CD4-positive, alpha-beta T cell treated with Interleukin-2 at 100 ng/mL for 4 hours (primary cell): ENCODE data around the gene MRPL44.

Experiments used
- DNase-seq: peaks from one replicate; pipeline ENCODE4 v3.0.0-alpha.2; 2020; ENCODE audit warnings: low spot score

MRPL44 gene

DNA sequence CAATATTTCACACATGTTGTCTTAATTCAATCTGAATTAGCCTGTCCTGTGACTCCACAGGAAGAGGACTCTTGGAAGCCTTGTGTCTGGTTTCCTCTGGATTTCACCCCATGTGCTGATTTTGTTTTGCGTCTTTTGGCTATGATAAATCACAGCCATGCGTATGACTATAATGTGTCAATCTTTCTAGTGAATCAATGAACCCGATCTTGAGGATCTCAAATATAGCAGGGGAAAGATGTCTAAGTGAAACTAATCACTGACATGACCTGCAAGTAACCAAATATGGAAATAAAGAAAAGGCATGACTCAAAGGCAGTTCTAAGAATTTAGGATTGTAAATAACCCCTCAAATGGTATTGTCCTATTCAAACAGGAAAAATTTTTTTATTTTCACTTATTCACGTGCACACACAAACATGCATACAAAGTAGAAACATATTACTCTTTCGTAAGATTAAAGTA, 20.4 kb upstream of the MRPL44 start:
- peak; percentile 49 for DNase-seq

DNA sequence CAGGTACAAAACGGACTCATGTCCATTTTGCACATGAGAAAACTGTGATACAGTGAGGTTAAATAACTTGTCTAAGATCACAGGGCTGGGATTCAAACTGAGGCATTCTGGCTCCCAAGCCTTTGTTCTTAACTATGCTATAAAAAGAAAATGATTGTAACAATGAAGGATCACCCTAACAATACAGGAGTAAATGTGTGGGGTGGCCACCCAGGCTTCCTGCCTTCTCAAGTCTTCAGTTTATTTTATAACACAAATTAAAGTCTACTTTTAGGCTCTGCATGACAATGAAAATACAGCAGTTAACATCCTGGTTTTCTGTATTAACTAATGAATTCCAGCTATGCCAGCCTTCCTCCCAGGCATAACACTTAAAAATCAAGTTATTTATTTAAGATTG, 19.7 kb upstream of the MRPL44 start:
- DNase-seq: no peak

DNA sequence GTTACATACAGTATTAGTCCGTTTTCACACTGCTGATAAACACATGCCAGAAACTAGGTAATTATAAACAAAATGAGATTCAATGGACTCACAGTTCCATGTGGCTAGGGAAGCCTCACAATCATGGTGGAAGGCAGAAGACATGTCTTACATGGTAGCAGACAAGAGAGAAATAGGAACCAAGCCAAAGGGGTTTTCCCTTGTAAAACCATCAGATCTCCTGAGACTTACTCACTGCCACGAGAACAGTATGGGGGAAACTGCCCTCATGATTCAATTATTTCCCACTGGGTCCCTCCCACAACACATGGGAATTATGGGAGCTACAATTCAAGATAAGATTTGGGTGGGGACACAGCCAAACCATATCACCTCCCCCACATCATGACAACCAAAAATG, 17.8 kb upstream of the MRPL44 start:
- peak; percentile 24 for DNase-seq

DNA sequence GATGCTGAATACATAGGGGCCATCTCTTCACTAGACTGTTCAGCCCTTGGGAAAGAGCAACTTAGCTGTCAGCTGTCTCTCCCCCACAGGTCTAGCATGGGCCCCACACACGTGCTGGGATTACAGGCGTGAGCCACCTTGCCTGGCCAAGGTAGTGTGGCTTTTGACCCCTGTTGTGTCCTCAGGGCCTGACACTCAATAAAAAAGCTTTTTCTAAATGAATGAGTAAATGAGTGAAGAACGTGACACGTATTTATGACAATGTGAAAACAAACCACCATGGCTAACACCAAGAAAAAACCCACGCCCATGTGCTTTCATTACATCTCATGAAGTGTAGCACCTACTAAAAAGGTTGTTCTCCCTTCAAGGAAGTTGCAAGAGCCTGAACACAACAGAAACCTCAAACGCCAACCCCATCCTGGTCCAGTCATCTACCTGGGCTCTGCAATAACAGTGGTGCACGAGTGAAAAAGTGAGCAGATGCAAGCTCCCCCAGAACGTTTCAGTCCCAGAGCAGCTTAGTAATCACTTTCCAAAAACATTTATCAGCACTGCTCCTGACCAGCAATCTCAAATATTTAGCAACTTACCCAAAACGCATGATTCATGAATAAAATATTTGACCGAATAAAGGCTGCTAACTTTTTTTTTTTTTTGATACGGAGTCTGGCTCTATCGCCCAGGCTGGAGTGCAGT, 15.5 kb upstream of the MRPL44 start:
- peak; percentile 81 for DNase-seq

DNA sequence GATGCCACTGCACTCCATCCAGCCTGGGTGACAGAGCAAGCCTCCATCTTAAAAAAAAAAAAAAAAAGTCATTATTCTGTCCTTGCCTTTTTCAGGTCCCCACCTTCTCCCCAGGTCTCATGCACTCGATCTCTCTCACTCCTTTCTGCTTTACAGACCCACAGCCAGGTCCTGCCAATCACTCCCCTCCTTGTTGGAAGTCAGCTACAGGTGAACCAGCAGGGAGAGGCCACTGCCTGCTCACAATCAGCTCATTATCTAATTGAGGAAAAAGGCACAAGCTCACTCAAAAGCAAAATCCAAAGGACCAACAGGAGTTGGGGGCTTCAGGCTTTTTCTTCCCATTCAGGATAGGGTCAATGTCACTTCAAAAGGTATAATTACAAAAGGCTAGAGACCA, 14.1 kb upstream of the MRPL44 start:
- DNase-seq: no peak

DNA sequence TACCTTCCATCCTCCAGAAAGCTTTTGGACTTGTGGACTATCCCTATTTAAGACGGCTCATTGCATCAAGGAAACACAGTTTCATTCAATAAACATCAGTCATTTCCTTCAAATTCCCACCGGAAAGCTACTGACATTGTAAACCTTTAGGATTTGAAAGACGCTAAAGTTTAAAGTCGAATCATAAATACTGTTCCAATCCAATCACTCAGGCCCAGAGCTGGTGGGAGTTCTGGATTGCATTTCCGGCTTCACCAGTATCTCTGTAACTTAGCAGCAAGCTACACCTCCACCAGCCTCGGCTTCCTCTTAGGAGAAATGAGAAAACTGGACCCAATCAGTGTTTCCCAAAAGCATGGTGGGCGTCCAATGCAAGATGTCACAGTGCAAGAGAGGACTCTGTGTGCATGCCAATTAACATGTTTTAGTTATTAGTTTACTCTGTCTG, 13.7 kb upstream of the MRPL44 start:
- DNase-seq: no peak

DNA sequence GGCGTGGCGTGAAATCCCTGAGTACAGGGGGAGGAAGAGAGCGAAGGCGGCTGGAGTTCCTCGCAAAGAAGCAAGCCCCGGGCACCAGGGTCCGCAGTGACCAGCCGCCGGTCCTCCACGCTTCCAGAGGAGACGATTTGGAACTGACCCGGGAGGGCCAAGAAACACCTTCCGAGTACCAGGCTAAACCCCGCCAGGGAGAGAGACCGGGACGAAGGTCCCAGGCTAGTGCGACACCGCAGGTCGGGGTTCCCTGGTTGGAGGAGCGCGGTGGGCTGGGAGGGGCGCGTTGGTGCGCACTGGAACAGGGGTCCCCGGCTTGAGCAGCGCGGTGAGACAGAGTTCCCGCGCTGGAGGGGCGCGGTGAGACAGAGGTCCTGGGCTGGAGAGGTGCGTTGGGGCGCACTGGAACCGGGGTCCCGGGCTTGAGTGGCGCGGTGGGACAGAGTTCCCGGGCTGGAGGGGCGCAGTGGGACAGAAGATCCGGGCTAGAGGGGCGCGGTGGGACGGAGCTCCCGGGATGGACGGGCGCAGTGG, 13.0 kb upstream of the MRPL44 start:
- no peak for DNase-seq

DNA sequence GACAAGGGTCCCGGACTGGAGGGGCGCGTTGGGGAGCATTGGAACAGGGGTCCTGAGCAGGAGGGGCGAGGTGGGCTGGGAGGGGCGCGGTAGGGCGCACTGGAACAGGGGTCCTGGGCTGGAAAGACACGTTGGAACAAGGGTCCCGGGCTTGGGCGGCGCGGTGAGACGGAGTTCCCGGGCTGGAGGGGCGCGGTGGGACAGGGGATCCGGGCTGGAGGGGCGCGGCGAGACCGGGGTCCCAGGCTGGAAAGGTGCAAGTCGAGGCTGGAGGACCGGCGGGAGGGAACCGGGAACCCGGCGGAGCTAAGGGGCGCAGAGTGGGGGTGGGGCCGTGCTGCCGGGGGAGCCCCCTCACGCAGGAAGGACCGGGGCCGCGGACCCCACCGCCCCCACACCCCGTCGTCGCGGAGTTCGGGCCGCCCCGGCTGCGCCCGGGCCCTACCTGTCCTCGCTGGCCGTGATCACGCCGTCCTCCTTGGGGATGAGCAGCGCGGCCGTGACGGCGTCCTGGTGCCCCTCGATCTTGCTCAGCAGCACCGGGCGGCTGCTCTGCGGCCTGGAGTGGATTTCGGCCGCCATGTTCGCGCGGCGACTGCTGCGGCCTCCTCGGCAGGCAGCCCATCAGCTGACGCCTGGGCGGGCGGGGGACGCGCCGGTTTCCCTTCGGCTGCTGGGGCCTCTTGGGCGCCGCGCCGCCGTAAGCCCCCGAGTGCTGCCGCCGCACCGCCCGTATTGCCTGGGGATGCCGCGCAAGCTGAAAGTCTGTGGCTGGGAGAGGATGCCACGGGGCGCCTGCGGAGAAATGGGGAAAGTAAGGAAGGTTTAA, 12.3 kb upstream of the MRPL44 start, which contains the start of gene WDFY1:
WDFY1 (minus strand) TSS at position 633 of the 829 bp plus-strand sequence; CDS start at position 582, 51 bp downstream.
- peak; percentile 79 for DNase-seq

DNA sequence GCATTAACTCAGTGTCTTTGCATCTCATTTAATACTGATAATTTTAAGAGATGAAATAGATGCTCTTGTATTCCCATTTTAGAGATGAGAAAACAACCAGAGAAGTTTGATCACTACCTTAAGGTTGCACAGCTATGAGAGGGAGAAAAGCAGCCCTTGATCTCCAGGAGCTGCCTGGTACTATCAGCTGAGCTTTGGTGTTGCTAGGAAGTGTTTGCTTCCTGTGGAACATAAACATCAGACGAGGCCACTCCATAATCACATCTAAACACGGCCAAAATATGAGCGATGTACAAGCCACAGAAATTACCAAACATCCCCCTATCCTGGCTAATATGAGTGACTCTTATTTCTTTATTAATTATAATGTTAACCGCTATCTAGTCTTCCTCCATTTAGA, 11.5 kb upstream of the MRPL44 start:
- DNase-seq: no peak

DNA sequence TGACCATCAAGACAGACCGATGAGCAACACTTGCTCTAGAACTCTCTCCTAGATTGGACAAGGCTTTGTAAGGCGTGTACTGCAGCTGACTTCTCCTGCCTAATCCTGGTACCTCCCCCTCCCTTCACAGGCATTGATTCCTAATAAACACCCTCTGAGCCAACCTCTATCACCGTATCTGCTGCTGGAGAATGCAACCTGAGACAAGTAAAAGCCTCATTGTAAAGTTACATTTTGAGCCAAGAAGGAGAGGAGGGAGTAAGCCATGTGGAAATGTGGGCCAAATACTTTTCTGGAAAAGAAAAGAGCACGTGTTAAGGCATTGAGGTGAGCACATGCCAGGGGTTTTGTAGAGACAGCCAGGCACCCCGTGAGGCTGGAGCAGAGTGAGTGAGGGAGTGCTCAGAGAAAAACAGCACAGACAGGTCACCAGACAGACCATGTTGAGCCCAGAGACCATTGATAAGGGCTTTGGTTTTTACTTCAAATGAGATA, 9.5 kb upstream of the MRPL44 start:
- DNase-seq: no peak

DNA sequence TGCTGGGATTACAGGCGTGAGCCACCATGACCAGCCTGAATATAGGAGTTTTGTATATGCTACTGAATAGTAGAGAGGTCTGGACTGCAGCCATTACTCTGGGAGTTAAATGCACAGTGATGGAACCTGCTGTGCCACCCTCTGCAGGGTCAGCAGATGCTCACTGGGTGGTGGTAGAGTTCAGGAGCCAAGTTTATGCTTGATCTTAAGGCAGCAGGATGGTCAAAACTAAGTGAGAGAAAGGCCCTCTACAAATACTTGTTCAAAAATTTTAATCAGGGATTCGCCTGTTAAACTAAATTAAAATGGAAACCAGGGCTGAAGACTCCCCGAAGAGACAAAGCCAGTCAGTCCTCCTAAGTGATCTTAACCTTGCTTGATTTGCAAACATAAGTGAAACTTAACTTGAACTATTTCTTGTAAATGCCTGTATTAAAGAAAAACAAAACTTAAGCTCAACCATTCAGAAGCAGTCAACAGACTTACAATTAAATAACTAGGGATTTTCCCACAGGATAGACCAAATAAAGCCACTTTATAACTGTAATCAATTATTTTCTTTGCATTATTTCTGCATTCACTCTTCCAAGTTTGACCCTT, 7.9 kb upstream of the MRPL44 start:
- no peak for DNase-seq

DNA sequence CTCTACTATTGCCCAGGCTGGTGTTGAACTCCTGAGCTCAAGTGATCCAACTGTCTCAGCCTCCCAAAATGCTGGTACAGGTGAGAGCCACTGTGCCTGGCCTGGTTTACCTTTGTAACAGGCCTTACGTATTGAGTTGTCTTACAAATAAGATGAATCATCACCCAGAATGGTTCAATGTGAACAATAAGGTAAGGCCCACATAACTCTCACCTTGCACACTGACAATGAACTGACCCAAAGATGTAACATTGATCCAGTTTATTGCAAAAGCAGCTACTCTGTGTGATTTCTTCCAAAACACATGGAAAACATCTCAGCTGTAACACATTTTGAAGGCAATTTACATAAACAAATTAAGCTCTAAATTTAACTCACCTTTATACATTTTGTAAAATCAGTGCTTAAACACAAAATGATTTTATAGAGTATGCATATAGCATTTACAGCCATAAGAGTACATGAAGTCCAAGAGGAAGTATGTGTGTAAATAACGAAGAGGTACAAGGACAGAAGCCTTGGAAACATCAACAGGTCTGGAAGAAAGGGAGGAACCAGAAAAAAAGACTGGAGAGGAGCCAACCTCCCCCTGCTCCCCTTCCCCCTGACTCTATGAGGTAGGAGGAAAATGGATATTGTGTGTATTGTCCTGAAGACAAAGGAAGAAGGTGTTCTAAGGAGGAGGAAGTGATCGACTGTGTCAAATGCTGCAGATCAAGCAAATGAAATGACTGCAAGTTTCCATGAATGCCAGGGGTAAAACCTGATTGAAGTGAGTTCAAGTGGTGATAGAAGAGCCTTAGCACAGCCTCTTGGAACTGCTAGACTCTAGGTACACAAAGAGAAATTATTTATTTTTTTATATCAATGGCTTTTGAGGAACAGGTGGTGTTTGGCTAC, 6.6 kb upstream of the MRPL44 start:
- DNase-seq: no peak

DNA sequence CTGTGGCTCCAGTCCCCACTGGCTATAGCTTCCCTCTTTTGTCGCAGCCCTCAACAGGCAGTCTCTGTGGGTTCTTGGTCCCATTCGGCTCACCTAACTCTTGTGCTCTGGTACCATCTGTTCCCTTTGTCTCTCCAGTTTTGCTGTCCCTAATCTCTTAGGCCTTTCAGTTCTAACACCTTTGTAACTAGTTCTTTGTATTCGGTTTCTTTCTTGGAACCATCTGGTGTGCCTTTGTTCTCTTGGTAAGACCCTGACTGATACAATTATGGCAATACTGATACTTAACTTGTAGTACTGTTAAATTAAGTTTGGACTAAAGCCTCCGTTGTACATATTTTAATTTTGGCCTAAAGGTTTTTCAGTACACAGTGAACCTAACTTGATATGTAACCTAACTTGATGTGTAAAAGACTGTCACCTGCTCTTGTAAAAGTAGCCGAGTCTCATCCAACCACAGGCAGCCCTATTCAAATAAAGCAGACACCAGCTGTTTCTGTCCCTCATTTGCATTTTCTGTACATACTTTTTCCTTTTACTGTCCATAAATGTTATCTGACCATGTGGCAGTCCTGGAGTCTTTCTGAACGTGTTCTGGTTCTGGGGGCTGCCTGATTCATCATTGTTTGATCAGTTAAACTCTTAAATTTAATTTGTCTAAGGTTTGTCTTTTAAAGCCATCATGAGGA, 4.8 kb upstream of the MRPL44 start:
- no peak for DNase-seq

DNA sequence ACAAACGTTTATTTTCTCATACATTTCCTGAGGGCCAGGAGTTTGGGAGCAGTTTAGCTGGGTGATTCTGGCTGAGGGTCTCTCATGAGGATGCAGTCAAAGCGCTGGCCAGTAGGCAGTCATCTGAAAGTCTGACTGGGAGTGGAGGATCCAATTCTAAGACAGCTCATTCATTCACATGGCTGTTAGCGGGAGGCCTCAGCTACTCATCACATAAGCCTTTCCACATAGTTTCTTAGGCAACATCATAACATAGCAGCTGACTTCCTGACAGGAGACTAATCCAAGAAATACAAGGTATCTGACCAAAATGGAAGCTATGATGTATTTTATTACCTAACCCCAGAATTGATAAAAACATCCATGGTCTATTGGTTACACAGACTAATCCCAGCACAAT, 2.9 kb upstream of the MRPL44 start:
- DNase-seq: no peak

DNA sequence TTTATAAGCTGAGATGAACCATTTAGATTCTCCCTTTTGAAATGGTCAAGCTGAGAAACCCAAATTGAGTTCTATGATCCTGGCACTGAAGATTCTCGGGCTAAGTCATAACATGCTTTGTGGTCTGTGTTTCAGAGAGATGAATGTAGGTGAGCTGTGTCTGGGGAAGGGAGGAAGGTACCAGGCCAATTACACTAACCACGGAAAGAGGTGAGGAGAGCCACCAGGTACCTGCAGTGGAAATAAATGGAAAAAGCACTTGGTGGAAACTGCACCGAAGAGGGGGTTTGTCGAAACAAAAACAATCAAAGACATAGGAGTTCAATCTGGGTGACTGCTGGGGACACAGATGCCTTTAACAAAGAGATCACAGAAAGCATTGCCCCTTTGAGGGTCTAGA, 963 bp upstream of the MRPL44 start:
- no peak for DNase-seq

DNA sequence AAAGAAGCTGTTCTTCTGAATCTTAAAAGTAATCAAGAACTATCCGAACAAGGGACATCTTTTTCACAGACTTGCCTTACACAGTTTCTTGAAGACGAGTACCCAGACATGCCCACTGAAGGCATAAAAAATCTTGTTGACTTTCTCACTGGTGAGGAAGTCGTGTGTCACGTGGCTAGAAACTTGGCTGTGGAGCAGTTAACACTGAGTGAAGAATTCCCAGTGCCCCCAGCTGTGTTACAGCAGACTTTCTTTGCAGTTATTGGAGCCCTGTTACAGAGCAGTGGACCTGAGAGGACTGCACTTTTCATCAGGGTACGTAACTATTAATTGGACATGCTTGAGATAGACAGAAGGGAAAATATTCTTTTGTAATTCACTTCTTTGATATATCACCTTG, 2.4 kb downstream of the MRPL44 start:
- DNase-seq: no peak

DNA sequence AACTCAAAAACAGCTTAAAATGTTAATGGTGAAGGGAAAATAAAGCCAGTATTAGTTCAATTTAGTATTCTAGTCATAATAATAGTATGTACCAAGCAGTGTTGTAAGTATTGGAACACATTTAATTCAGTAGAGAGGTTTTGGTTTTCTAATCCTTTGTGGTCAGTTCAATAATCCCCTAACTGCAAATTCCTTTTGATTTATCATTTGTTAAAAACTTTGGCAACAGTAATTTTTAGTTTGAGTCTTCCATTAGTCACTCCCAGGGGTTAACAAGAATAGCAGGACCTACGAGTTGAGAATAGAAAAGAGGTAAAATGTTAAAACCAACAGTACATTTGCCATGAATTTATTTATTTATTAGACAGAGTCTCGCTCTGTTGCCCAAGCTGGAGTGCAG, 10.7 kb downstream of the MRPL44 start:
- no peak for DNase-seq

DNA sequence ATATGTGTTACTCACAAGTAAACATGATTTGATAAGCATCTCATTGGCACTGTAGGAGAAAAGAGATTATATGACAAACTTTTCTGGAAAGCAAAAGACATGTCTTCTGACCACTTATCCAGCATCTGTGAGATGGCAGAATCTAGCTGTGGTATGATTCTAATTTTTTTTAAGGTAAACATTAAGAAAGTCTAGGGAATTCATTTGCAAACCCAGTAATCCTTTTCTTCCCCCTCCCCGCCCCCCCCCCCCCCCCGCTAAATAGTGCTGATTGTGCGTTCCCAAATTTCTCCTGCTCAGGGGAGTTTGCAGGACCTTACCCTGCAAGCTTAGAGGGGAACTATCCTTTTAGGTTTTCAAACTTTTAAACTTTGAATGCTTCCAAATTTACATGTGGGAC, 12.1 kb downstream of the MRPL44 start:
- no peak for DNase-seq

DNA sequence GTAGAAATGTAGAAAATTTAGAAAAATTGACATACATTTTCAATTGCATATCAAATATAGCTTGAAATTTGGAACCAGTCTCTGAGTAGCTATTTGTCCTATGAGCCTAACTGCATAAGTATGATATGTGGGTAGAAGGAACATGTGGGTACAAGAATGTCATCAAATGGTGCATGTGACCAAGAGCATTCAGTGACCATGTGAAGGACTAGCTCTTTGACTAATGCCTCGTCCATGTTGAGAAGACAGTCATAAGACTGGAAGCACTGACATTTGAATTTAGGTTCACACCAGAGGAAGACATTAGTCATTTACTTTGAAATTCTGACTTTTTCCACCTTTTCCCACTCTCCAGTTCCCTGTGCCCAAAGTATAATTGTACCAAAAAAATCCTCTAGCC, 12.6 kb downstream of the MRPL44 start:
- DNase-seq: no peak

DNA sequence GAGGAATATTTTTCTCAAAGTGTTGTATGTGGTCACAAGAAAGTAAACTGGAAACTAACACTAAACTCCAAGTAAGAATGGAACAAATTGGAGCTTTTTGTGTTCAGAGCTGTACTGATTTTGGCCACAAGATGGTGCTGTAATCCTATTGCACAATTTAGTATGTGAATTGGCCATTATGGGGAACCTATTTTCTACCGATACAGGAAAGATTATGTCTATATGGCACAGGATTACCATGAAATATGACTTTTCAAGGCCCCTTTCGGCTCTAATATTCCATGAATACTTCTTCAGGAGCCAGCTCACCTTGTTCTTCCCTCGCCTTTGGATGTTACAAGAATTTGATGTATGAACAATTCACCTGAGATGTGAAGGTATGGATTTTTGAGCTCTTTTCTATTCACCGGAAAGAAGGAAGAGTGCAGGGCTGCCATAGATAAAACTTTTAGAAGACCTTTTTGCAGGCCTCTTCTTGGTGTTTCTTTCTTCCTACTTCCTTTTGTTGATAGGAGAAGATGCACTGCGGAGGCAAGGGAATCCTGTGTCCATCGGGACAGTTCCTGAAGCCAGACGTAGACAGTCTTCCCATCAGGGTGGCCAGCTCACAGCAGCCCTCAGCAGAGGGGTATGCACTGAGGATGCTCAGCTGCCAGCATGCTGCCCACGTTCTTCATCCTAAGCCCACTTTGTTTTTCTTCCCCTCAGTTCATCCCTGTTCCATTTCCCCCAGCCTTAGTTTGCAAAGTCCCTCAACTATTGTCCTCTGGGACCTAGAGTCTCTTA, 13.3 kb downstream of the MRPL44 start:
- peak; percentile 77 for DNase-seq
